Spleen (tissue), 11 donors: Measurements from ENCODE around the gene SYCP2L. TPM values are rescaled to one million over a fixed set of nuclear protein-coding genes. Genes with fewer than 3 reads are reported as not detected.

Experiments
- DNase-seq: peaks from one replicate; pipeline ENCODE4 v3.0.0-alpha.2; 2020
- H3K27ac ChIP-seq, 8 donors: fragments of 200-600 bp; sonication (generic) in 7 of 8; 1 replicate in 4 of 8; 2 replicates in 4 of 8; pipeline versions ENCODE4 v1.5.0 to v1.8.0; 2016 to 2021; ENCODE audit warnings: inconsistent platforms in 4 of 8, mild to moderate bottlenecking in 4 of 8, moderate library complexity in 1 of 8
- H3K27me3 ChIP-seq, 7 donors: fragments of 200-600 bp; sonication (generic) in 6 of 7; replicated peaks in 1 of 7; 1 replicate in 4 of 7; 2 replicates in 3 of 7; pipeline versions ENCODE4 v1.5.0 to v1.8.0; 2016 to 2021; ENCODE audit warnings: inconsistent platforms in 3 of 7, mild to moderate bottlenecking in 1 of 7
- H3K36me3 ChIP-seq, 6 donors: fragments of 200-600 bp; sonication (generic) in 5 of 6; 1 replicate in 4 of 6; 2 replicates in 2 of 6; pipeline versions ENCODE4 v1.5.0 to v1.8.0; 2016 to 2021; ENCODE audit warnings: inconsistent platforms in 2 of 6
- H3K4me1 ChIP-seq, 6 donors: fragments of 200-600 bp; sonication (generic) in 5 of 6; 1 replicate in 3 of 6; 2 replicates in 3 of 6; pipeline versions ENCODE4 v1.5.0 to v1.8.0; 2016 to 2021; ENCODE audit warnings: inconsistent platforms in 3 of 6
- H3K4me3 ChIP-seq, 8 donors: fragments of 200-600 bp; sonication (generic) in 7 of 8; 1 replicate in 4 of 8; 2 replicates in 4 of 8; pipeline versions ENCODE4 v1.5.0 to v1.8.0; 2016 to 2021; ENCODE audit warnings: inconsistent platforms in 4 of 8, mild to moderate bottlenecking in 4 of 8, moderate library complexity in 2 of 8
- H3K9me3 ChIP-seq, 8 donors: fragments of 200-600 bp; sonication (generic) in 7 of 8; 1 replicate in 4 of 8; 2 replicates in 4 of 8; pipeline versions ENCODE4 v1.5.0 to v1.8.0; 2016 to 2021; ENCODE audit warnings: inconsistent platforms in 4 of 8
- POLR2A ChIP-seq, 3 donors: fragments of 450-650 bp; IDR thresholded peaks; one replicate each; pipeline ENCODE4 v1.5.1; 2017; ENCODE audit warnings: antibody characterized with exemption in 3 of 3, mild to moderate bottlenecking in 1 of 3
- POLR2AphosphoS5 ChIP-seq, 3 donors: sonication (generic); formaldehyde crosslinking; IDR thresholded peaks; one replicate each; pipeline ENCODE4 v1.5.1; 2017; ENCODE audit warnings: antibody characterized with exemption in 3 of 3
- WGBS, 5 donors: extraction: QIAGEN DNeasy Blood & Tissue Kit in 3 of 5; methylation state at CpG; one replicate each; pipeline versions ENCODE4 v1.1.5 to v1.1.7; 2013 to 2018; 5-methylcytosine and 5-hydroxymethylcytosine counted together
- intact Hi-C: fragments of 100-400 bp; cut with DNase I; formaldehyde crosslinking; loops from one replicate; pipeline ENCODE4 v1.15.0; 2023; ENCODE audit warnings: low total_unique reads
- polyA plus RNA-seq, 3 donors: library from polyadenylated mRNA; stranded (reverse); fragments of 200-250 nt; gene quantifications; one replicate each; pipeline ENCODE4 v1.2.1, GENCODE V29; 2013
- total RNA-seq, 7 donors: library from RNA; depleted of rRNA in 3 of 7; stranded (reverse); fragments of >200 nt in 3 of 7; fragmentation: NEBNext Ultra II Directional in 4 of 7; extraction: Animal tissue kit (Norgen Biotek cat#: 25700) in 4 of 7; gene quantifications; one replicate each; pipeline versions ENCODE4 v1.1.0 to v1.2.1, GENCODE V29; 2016 to 2021
- TF ChIP-seq, protein P1 (sequence below), 11 experiments: fragments of 200-600 bp in 7 of 11; fragments of 450-650 bp in 4 of 11; sonication (generic) in 4 of 11; IDR thresholded peaks in 8 of 11; conservative IDR thresholded peaks in 3 of 11; 1 replicate in 7 of 11; 2 replicates in 4 of 11; pipeline versions ENCODE4 v1.4.0 to v1.8.0; 2016 to 2021; ENCODE audit warnings: antibody characterized with exemption in 11 of 11, inconsistent platforms in 4 of 11, mild to moderate bottlenecking in 1 of 11
- donor health status: healthy with polysubstance abuse.
- donor health status: DM: no; HTN: no; CAD: no; lungs with moderate emphysema.
- donor health status: DM: no; HTN: no; CAD: no.
- donor health status: Bipolar disorder and iron deficiency.
- donor health status: healthy.
- donor health status: DM: no; HTN: no; CAD: no.
- donor health status: DM: yes; HTN: yes; CAD: no.

SYCP2L gene
- total and polyA plus RNA-seq, 10 donors: 0.06 to 0.83 (median 0.22) TPM; not detected in 2

DNA sequence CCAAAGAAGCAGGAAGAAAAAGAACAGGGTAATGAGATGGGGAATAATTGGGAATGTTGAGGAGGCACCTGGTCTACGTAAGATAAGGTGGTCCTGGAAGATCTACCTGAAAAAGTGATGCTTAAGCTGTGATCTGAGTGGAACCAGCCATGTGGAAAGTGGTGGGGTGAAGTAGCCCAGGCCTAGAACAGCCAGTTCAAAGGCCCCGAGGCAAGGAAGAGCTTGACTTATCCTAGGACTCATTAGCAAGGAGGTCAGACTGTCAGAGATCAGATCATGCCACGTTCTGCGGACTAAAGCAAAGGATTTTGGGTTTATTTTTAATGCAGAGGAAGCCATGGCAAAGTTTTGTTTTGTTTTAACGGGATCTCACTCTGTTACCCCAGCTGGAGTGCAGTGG lies 5.1 kb downstream of the SYCP2L start:
- WGBS, 5 donors: 86 to 94% (median 90%) methylated on average over 5 of the region's 5 CpGs
- no peak for DNase-seq
- H3K36me3 ChIP-seq: no peaks in the 10 kb centered on the region
- H3K4me3 ChIP-seq: no peak overlapping the region
- H3K4me1 ChIP-seq: peaks cover 0 to 20% (median 6%) of the 10 kb centered on the region in 6 donors
- no peak overlapping the region for H3K27ac ChIP-seq
- peaks cover 0 to 45% (median 12%) of the 10 kb centered on the region in 7 donors for H3K27me3 ChIP-seq
- intact Hi-C loops: no loop called here
- no peak for TF ChIP-seq POLR2A (IDR thresholded peaks at IDR 0.05)
- TF ChIP-seq, protein P1, sequence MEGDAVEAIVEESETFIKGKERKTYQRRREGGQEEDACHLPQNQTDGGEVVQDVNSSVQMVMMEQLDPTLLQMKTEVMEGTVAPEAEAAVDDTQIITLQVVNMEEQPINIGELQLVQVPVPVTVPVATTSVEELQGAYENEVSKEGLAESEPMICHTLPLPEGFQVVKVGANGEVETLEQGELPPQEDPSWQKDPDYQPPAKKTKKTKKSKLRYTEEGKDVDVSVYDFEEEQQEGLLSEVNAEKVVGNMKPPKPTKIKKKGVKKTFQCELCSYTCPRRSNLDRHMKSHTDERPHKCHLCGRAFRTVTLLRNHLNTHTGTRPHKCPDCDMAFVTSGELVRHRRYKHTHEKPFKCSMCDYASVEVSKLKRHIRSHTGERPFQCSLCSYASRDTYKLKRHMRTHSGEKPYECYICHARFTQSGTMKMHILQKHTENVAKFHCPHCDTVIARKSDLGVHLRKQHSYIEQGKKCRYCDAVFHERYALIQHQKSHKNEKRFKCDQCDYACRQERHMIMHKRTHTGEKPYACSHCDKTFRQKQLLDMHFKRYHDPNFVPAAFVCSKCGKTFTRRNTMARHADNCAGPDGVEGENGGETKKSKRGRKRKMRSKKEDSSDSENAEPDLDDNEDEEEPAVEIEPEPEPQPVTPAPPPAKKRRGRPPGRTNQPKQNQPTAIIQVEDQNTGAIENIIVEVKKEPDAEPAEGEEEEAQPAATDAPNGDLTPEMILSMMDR (IDR thresholded peaks at IDR 0.05 in 8 of 11, conservative IDR thresholded peaks at IDR 0.05 in 3 of 11): no peak
- TF ChIP-seq POLR2AphosphoS5 (IDR thresholded peaks at IDR 0.05): no peak
- H3K9me3 ChIP-seq: peaks cover 0 to 8% (median 0%) of the 10 kb centered on the region in 8 donors

DNA sequence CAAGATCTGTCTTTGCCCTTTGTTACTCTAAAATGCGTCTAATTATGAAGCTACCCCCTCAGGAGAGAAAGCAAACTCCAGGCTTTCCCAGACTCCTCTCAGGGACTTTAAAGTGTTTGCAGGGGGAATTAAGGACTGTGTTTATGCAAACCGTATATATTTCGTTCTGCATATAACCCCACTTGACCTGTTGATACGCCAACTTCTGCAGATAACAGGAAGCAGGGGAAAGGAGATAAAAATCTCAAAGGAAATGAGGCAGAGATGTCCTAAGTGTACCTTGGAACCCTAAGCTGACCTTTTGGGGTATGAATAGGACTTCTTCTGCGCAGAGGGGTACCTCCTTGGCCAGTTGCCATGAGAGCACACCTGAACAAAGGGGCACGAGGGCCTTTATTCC lies 8.1 kb downstream of the SYCP2L start:
- Histone ChIP-seq H3K9me3 (peaks cover 0 to 8% (median 0%) of the 10 kb centered on the region in 8 donors), H3K4me3 (no peak overlapping the region), H3K27ac (no peak overlapping the region), H3K36me3 (no peaks in the 10 kb centered on the region), H3K4me1 (no peaks in the 10 kb centered on the region), H3K27me3 (peaks cover 0 to 15% (median 0%) of the 10 kb centered on the region in 7 donors)
- DNase-seq: no peak
- intact Hi-C loops: no loop called here
- no peak for TF ChIP-seq POLR2AphosphoS5 (IDR thresholded peaks at IDR 0.05)
- TF ChIP-seq POLR2A (IDR thresholded peaks at IDR 0.05): no peak
- TF ChIP-seq, protein P1 (IDR thresholded peaks at IDR 0.05 in 8 of 11, conservative IDR thresholded peaks at IDR 0.05 in 3 of 11): no peak
- 28 to 36% (median 31%) methylated on average over 6 of the region's 6 CpGs for WGBS, 5 donors

DNA sequence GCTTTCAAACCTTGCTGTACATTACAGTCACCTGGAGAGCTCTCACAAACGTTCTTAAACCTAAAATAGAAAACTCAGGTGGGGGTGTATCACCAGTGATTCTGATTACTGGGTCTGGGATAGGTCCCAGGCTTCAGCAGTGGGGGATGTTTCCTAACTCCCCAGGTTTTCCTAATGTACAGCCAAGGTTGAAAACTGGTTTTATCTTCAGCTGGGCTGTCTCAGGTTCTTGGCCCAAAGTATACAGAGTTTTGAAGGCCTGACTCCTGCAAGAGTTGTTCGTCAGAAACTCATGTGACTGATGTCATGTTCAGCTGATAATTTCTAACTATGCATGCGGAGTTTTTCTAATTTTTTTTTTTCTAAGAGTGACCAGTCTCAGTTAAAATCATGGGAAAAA lies 9.8 kb downstream of the SYCP2L start:
- H3K27me3 ChIP-seq: peaks cover 0 to 13% (median 0%) of the 10 kb centered on the region in 7 donors
- H3K27ac ChIP-seq: no peak overlapping the region
- DNase-seq: no peak
- TF ChIP-seq POLR2AphosphoS5 (IDR thresholded peaks at IDR 0.05): no peak
- TF ChIP-seq POLR2A (IDR thresholded peaks at IDR 0.05): no peak
- TF ChIP-seq, protein P1 (IDR thresholded peaks at IDR 0.05 in 8 of 11, conservative IDR thresholded peaks at IDR 0.05 in 3 of 11): no peak
- H3K36me3 ChIP-seq: no peaks in the 10 kb centered on the region
- H3K4me1 ChIP-seq: no peaks in the 10 kb centered on the region
- 76 to 84% (median 77%) methylated on average over 3 of the region's 3 CpGs for WGBS, 5 donors
- H3K4me3 ChIP-seq: no peak overlapping the region
- no peaks in the 10 kb centered on the region for H3K9me3 ChIP-seq
- intact Hi-C loops: no loop called here

DNA sequence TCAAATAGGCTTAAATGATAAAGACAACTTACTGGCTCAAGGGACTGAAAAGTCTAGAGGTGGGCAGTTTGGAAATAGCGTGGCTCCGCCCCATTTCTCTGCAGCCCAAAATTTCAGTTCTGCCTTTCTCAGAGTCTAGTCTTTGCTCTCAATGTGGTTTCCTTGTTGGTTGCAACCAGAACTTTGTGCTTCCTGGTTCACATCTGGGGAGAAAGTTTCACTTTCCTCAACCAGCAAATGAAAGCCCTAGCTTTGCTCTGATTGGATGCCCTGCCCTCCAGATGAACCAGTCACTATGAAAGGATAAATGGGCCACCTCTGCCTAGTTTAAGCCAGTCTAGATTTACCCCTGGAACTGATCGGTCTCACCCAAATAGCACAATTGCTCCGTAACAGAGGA lies 14.9 kb downstream of the SYCP2L start:
- no peaks in the 10 kb centered on the region for H3K4me1 ChIP-seq
- H3K27me3 ChIP-seq: no peaks in the 10 kb centered on the region
- H3K36me3 ChIP-seq: no peaks in the 10 kb centered on the region
- H3K9me3 ChIP-seq: no peaks in the 10 kb centered on the region
- H3K4me3 ChIP-seq: peak overlapping the region in 1 of 8 donors; percentile 49
- H3K27ac ChIP-seq: peak overlapping the region in 4 of 8 donors; percentile 20 to 63 (median 44)
- intact Hi-C loops: no loop called here
- no peak for TF ChIP-seq POLR2AphosphoS5 (IDR thresholded peaks at IDR 0.05)
- no peak for TF ChIP-seq POLR2A (IDR thresholded peaks at IDR 0.05)
- TF ChIP-seq, protein P1 (IDR thresholded peaks at IDR 0.05 in 8 of 11, conservative IDR thresholded peaks at IDR 0.05 in 3 of 11): no peak
- 61 to 75% (median 70%) methylated on average over 4 of the region's 4 CpGs for WGBS, 5 donors
- DNase-seq: no peak
